Fibroblast of pulmonary artery (primary cell): ENCODE results near the gene WSCD1.

ENCODE experiments used
- DNase-seq: peaks from one replicate; pipeline ENCODE4 v3.0.0-alpha.2; 2010; ENCODE audit warnings: low read depth
- H3K4me3 ChIP-seq: replicated peaks from 2 replicates; pipeline ENCODE4 v1.5.1; 2011; ENCODE audit warnings: low read depth, mild to moderate bottlenecking, control low read depth, low read length, moderate library complexity
- TF ChIP-seq, protein P1 (sequence below): IDR thresholded peaks from 2 replicates; pipeline ENCODE4 v1.5.1; 2011; ENCODE audit warnings: mild to moderate bottlenecking, control low read depth, low read length, inconsistent platforms; ENCODE audit errors: missing control alignments

The WSCD1 gene

DNA sequence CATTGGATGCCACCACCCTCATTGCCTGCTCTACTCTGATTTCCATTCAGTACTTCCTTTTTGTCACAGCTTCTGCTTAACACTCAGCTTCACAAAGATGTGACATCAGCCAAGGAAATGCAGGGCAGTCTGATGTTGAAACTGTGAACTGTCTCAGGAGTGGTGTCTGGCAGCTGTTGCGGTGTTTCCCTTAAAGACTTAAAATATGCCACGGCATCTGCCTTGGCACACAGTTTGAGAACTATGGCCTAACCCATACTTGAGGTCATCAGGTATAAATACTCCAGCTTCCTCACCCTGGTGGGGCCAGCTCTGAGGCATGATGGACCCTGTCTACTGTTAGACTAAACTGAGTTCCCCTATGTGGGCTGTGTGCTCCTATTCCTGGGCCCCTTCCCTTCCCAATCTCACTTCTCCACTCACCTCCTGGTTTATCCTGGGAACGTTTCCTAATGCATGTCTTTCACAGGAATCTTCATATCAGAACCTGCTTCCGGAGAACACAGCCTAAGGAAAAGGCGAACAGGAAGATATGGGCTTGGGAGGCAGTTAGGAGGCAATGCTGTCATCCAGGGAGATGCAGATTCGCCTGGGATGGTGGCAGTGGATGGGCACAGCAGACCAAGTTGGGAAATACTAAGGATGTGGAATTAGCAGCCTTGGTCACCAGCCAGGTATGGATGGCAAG lies 96.5 kb downstream of the WSCD1 start:
- TF ChIP-seq, protein P1, sequence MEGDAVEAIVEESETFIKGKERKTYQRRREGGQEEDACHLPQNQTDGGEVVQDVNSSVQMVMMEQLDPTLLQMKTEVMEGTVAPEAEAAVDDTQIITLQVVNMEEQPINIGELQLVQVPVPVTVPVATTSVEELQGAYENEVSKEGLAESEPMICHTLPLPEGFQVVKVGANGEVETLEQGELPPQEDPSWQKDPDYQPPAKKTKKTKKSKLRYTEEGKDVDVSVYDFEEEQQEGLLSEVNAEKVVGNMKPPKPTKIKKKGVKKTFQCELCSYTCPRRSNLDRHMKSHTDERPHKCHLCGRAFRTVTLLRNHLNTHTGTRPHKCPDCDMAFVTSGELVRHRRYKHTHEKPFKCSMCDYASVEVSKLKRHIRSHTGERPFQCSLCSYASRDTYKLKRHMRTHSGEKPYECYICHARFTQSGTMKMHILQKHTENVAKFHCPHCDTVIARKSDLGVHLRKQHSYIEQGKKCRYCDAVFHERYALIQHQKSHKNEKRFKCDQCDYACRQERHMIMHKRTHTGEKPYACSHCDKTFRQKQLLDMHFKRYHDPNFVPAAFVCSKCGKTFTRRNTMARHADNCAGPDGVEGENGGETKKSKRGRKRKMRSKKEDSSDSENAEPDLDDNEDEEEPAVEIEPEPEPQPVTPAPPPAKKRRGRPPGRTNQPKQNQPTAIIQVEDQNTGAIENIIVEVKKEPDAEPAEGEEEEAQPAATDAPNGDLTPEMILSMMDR: no peak
- no peak for DNase-seq
- no peak overlapping the region for H3K4me3 ChIP-seq

DNA sequence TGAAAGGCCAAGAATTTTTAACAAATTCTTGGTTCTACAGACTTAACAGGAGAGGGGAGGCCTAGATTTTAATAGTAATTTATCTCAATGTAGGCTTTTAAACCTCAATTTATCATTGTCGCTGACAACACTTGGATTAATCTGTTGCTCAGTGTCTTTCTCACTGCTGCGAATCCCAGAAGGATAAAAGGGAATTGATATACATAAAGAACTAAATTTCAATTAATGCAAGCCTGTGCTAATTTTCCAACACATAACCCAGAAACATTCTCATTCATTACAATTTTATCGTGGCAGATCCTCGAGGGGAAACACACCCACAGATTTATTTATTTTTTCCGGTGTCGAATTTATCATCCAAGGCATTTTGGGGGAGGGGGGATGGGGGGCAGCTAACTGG lies 98.1 kb downstream of the WSCD1 start:
- H3K4me3 ChIP-seq: no peak overlapping the region
- TF ChIP-seq, protein P1: no peak
- DNase-seq: no peak

DNA sequence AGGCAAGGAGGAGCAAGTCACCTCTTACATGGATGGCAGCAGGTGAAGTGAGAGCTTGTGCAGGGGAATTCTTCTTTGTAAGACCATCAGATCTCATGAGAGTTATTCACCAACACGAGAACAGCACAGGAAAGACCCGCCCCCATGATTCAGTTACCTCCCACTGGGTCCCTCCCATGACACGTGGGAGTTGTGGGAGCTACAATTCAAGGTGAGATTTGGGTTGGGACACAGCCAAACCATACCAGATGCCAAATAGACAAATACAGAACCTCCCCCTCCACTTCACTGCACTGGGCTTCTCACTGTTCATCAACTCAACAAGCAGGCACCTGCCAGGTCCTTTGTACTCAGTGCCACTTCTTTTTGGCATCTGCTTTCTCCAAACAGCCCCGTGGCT lies 100.2 kb downstream of the WSCD1 start:
- no peak for DNase-seq
- TF ChIP-seq, protein P1: no peak
- H3K4me3 ChIP-seq: no peak overlapping the region

DNA sequence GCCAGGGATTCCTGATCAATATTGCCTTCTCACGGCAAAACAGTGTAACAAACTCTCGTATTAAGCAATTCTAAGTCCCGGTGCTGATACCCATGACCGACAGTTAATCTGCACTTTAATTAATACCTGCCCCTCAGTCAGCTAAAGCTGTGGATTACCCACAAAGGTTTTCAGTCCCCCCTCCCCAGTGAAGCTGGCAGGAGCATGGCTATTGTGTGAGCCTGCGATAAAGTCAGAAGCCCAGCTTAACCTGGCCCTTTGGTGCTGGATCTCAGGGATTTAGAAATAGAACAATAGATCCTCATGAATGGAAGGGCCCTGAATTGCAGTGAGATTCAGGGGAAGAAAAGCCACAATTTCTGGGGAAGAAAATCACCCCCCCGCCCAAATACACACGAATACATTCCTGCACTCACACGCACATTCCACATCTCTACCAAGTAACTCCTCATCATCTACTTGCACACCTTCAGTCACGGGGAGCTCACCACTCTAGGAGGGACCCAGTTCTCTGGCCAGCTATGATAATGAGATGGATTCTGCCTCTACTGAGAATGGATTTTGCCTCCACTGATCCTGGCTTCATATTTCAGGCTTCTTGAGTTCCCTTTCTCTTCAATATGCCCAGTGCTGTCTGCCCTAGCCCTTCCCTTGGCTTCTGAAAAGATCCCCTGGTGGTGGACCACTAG lies 102.6 kb downstream of the WSCD1 start:
- no peak overlapping the region for H3K4me3 ChIP-seq
- DNase-seq: no peak
- TF ChIP-seq, protein P1: no peak

DNA sequence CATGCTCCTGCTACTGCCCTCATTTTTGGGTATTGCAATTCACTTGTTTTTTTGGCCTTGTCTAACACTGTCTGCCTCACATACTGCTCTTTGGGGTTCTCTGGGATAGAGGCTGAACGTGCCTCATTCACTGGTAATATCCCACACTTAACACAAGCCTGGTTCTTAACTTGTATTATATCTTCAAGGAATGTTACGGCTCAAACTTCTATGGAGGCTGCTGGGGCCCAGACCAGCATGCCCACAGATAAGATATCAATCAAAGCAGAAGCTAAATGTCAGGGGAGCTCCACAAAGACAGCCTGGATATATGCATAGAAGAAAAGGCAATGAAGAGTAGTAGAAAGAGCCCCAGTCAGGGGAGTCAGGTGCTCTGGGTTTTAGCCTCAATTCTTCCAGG lies 103.5 kb downstream of the WSCD1 start:
- no peak overlapping the region for H3K4me3 ChIP-seq
- TF ChIP-seq, protein P1: no peak
- DNase-seq: no peak
